Fibroblast of lung (primary cell): Measurements from ENCODE around the gene BCAR1.

Experiments
- CTCF ChIP-seq, 2 donors: IDR thresholded peaks in 1 of 2; conservative IDR thresholded peaks in 1 of 2; 1 replicate in 1 of 2; 2 replicates in 1 of 2; pipeline ENCODE4 v1.5.1; 2011 to 2012; ENCODE audit warnings: low read length in 2 of 2, control low read depth in 1 of 2, inconsistent platforms in 1 of 2, low read depth in 1 of 2, mild to moderate bottlenecking in 1 of 2
- EZH2 ChIP-seq: IDR thresholded peaks from 2 replicates; pipeline ENCODE4 v1.5.1; 2012; ENCODE audit warnings: low read length, control low read depth, mild to moderate bottlenecking; ENCODE audit errors: missing control alignments

DNA sequence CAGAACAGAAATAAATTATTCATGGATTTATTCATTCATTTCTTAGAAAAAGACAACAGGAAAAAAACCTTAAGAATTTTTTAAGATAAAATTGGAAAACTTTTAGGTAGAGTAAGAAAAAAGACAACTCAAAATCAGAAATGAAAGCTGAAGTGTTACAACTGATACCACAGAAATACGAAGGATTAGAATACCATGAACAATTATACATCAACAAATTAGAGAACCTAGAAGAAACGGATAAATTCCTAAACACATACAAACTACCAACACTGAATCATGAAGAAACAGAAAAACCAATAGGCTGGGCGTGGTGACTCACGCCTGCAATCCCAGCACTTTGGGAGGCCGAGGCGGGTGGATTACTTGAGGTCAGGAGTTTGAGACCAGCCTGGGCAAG lies 72.2 kb downstream of the BCAR1 start:
- TF ChIP-seq CTCF (conservative IDR thresholded peaks at IDR 0.05 in 1 of 2, IDR thresholded peaks at IDR 0.05 in 1 of 2; ENCODE audit: low read depth in 1 of 2, low read length in 2 of 2), result no peak
- no peak for TF ChIP-seq EZH2
